Pons (tissue), 1 donor: Measurements from ENCODE around the gene SPDYE1.
"Not testable (repeated sequence)": the region's sequence is repeated elsewhere in the genome, so short reads cannot be mapped to it uniquely, and the experiment has no call there.

ENCODE experiments used
- DNase-seq: peaks from one replicate; pipeline ENCODE4 v3.0.0-alpha.2; 2016; ENCODE audit warnings: low spot score

The SPDYE1 gene

GRCh38 chr7:43997532-43997931 is at the start of gene SPDYE1:
Gene SPDYE1 (plus strand): TSS chr7:43997897. CDS start chr7:43999950, 2,053 bp downstream.
- not testable (repeated sequence) for DNase-seq

- DNase-seq, result no peak
Observed at GRCh38 chr7:43952028-43952427, 45.7 kb upstream of the SPDYE1 start.

GRCh38 chr7:43953071-43953470 is 44.6 kb upstream of the SPDYE1 start:
- DNase-seq, result no peak

- peak; percentile 81 for DNase-seq
Observed at GRCh38 chr7:43954524-43955228, 43.0 kb upstream of the SPDYE1 start.

GRCh38 chr7:43956027-43956426 is 41.7 kb upstream of the SPDYE1 start:
- DNase-seq, result no peak

GRCh38 chr7:43960933-43961332 is 36.8 kb upstream of the SPDYE1 start:
- no peak for DNase-seq

GRCh38 chr7:43966392-43966791 is 31.3 kb upstream of the SPDYE1 start:
- DNase-seq, result not testable (repeated sequence)

GRCh38 chr7:43968172-43969040 is 29.3 kb upstream of the SPDYE1 start:
- DNase-seq, result not testable (repeated sequence)

- not testable (repeated sequence) for DNase-seq
Observed at GRCh38 chr7:43969586-43969985, 28.1 kb upstream of the SPDYE1 start.

- not testable (repeated sequence) for DNase-seq
Observed at GRCh38 chr7:43970698-43971097, 27.0 kb upstream of the SPDYE1 start.

- not testable (repeated sequence) for DNase-seq
Observed at GRCh38 chr7:43974033-43974573, 23.6 kb upstream of the SPDYE1 start.

- not testable (repeated sequence) for DNase-seq
Observed at GRCh38 chr7:43974725-43975482, 22.8 kb upstream of the SPDYE1 start.

- no peak for DNase-seq
Observed at GRCh38 chr7:43977525-43977924, 20.2 kb upstream of the SPDYE1 start.

- not testable (repeated sequence) for DNase-seq
Observed at GRCh38 chr7:43978102-43978501, 19.6 kb upstream of the SPDYE1 start.

GRCh38 chr7:43982848-43983247 is 14.8 kb upstream of the SPDYE1 start:
- not testable (repeated sequence) for DNase-seq

GRCh38 chr7:43983736-43984135 is 14.0 kb upstream of the SPDYE1 start:
- not testable (repeated sequence) for DNase-seq

- DNase-seq, result peak; percentile 3
Observed at GRCh38 chr7:43985904-43986864, 11.5 kb upstream of the SPDYE1 start.

- not testable (repeated sequence) for DNase-seq
Observed at GRCh38 chr7:43987476-43987875, 10.2 kb upstream of the SPDYE1 start.

- DNase-seq, result not testable (repeated sequence)
Observed at GRCh38 chr7:43990011-43990585, 7.6 kb upstream of the SPDYE1 start.

GRCh38 chr7:43990829-43991228 is 6.9 kb upstream of the SPDYE1 start:
- DNase-seq, result not testable (repeated sequence)
